Adrenal gland (tissue), 12 donors: ENCODE data around the gene RAB12. TPM values are rescaled to one million over a fixed set of nuclear protein-coding genes. Genes with fewer than 3 reads are reported as not detected.

Experiments
- DNase-seq, 7 donors: peaks; one replicate each; pipeline ENCODE4 v3.0.0-alpha.2; 2019 to 2020
- H3K27ac ChIP-seq, 5 donors: fragments of 200-600 bp; sonication (generic) in 4 of 5; 1 replicate in 3 of 5; 2 replicates in 2 of 5; pipeline versions ENCODE4 v1.5.1 to v1.8.0; 2016 to 2020; ENCODE audit warnings: mild to moderate bottlenecking in 1 of 5
- H3K27me3 ChIP-seq: fragments of 200-600 bp; 2 replicates; pipeline ENCODE4 v1.8.0; 2021
- H3K36me3 ChIP-seq, 2 donors: fragments of 200-600 bp; replicated peaks in 1 of 2; 1 replicate in 1 of 2; 2 replicates in 1 of 2; pipeline versions ENCODE4 v1.5.1 to v1.8.0; 2018 to 2022
- H3K4me1 ChIP-seq, 2 donors: fragments of 200-600 bp; replicated peaks in 1 of 2; 1 replicate in 1 of 2; 2 replicates in 1 of 2; pipeline versions ENCODE4 v1.5.1 to v1.8.0; 2018 to 2021
- H3K4me3 ChIP-seq, 4 donors: fragments of 200-600 bp; sonication (generic) in 3 of 4; one replicate each; pipeline ENCODE4 v1.5.1; 2016 to 2018
- H3K9me3 ChIP-seq, 3 donors: fragments of 200-600 bp; sonication (generic) in 1 of 3; replicated peaks in 1 of 3; 1 replicate in 2 of 3; 2 replicates in 1 of 3; pipeline versions ENCODE4 v1.5.1 to v1.8.0; 2016 to 2021
- CTCF ChIP-seq, 6 experiments: fragments of 450-650 bp in 4 of 6; fragments of 200-600 bp in 2 of 6; sonication (generic) in 1 of 6; IDR thresholded peaks; 1 replicate in 5 of 6; 2 replicates in 1 of 6; pipeline versions ENCODE4 v1.5.1 to v1.8.0; 2016 to 2021; ENCODE audit warnings: antibody characterized with exemption in 6 of 6, mild to moderate bottlenecking in 2 of 6, moderate library complexity in 1 of 6
- POLR2A ChIP-seq, 2 donors: fragments of 450-650 bp; IDR thresholded peaks; one replicate each; pipeline ENCODE4 v1.6.1; 2017; ENCODE audit warnings: antibody characterized with exemption in 2 of 2, mild to moderate bottlenecking in 2 of 2, moderate library complexity in 1 of 2
- WGBS, 4 donors: extraction: QIAGEN DNeasy Blood & Tissue Kit in 2 of 4; methylation state at CpG; one replicate each; pipeline versions ENCODE4 v1.1.5 to v1.1.7; 2013 to 2017; 5-methylcytosine and 5-hydroxymethylcytosine counted together
- intact Hi-C, 2 donors: fragments of 100-400 bp; cut with DNase I; formaldehyde crosslinking; loops; one replicate each; pipeline versions ENCODE4 v1.14.1 to v1.15.0; 2022 to 2023
- polyA plus RNA-seq, 3 donors: library from polyadenylated mRNA; stranded (reverse); fragments of 200-250 nt in 2 of 3; fragments of 350-450 nt in 1 of 3; fragmentation: Illumina TruSeq in 1 of 3; extraction: RNeasy Lipid Tissue Mini Kit (QIAGEN cat#74804) in 1 of 3; gene quantifications; one replicate each; pipeline ENCODE4 v1.2.3, GENCODE V29; 2013 to 2014
- total RNA-seq, 9 donors: library from RNA; depleted of rRNA in 4 of 9; stranded (reverse); fragments of >200 nt in 4 of 9; fragments of 120-200 nt in 1 of 9; fragmentation: NEBNext Ultra II Directional in 1 of 9; extraction: Animal tissue kit (Norgen Biotek cat#: 25700) in 1 of 9; gene quantifications; one replicate each; pipeline versions ENCODE4 v1.1.0 to v1.2.4, GENCODE V29; 2013 to 2023
- donor health status: healthy with polysubstance abuse.
- donor health status: Bipolar disorder and iron deficiency.
- donor health status: DM: yes; HTN: yes; CAD: no.
- donor health status: DM: no; HTN: no; CAD: no.
- donor health status: DM: no; HTN: no; CAD: no.
- donor health status: DM: yes; HTN: yes; CAD: no.

The RAB12 gene
- total and polyA plus RNA-seq, 12 donors = 19.9 to 54.2 (median 37.8) TPM

GRCh38 chr18:8688816-8689215, 79.6 kb downstream of the RAB12 start:
- no peaks in the 10 kb centered on the region for H3K27me3 ChIP-seq
- H3K4me3 ChIP-seq = no peak overlapping the region
- H3K27ac ChIP-seq = no peak overlapping the region
- intact Hi-C loops = no loop called here
- DNase-seq = peak in 1 of 7 donors; percentile 1
- TF ChIP-seq POLR2A (IDR thresholded peaks at IDR 0.05) (no peak), CTCF (IDR thresholded peaks at IDR 0.05) (no peak)
- 88 to 92% (median 91%) methylated on average over 8 of the region's 8 CpGs for WGBS, 4 donors
- no peaks in the 10 kb centered on the region for H3K4me1 ChIP-seq
- no peaks in the 10 kb centered on the region for H3K9me3 ChIP-seq
- H3K36me3 ChIP-seq = no peaks in the 10 kb centered on the region

Other genes starting within 250 kb of the RAB12 start
- 1 to 10 TPM in 6 of 9 donors, under 1 TPM in 3; 0.43 to 4.4 (median 1.5) TPM for gene MTCL1, start 96.1 kb downstream of the RAB12 start, total RNA-seq
- 10 to 100 TPM in 1 of 3 donors, 1 to 10 TPM in 2; 2.3 to 12.5 (median 4.9) TPM for gene MTCL1, start 96.1 kb downstream of the RAB12 start, polyA plus RNA-seq